DND-41 (cell line): ENCODE data around the gene KIF3B.

Experiments used
- ATAC-seq: fragments of 200-7000 bp; cut with Tn5 transposase; 3 replicates; pipeline ENCODE4 v1.9.1; 2021; ENCODE audit warnings: low read depth; ENCODE audit not compliant: insufficient read depth
- DNase-seq: peaks from one replicate; pipeline ENCODE4 v3.0.0-alpha.2; 2020
- H2AFZ ChIP-seq: 2 replicates; pipeline ENCODE4 v1.6.0; 2012; ENCODE audit warnings: low read depth, low read length
- H3K27ac ChIP-seq: 2 replicates; pipeline ENCODE4 v1.5.1; 2012; ENCODE audit warnings: low read length, inconsistent platforms
- H3K27me3 ChIP-seq: fragments of 200-600 bp; sonication (generic); 2 replicates; pipeline ENCODE4 v1.6.0; 2012; ENCODE audit warnings: low read length, mild to moderate bottlenecking, inconsistent platforms; ENCODE audit not compliant: insufficient read depth, poor library complexity
- H3K36me3 ChIP-seq: 2 replicates; pipeline ENCODE4 v1.5.1; 2012; ENCODE audit warnings: low read length, inconsistent platforms; ENCODE audit not compliant: insufficient read depth
- H3K4me1 ChIP-seq: 2 replicates; pipeline ENCODE4 v1.5.1; 2012; ENCODE audit warnings: mild to moderate bottlenecking, low read length; ENCODE audit not compliant: insufficient read depth
- H3K4me2 ChIP-seq: 2 replicates; pipeline ENCODE4 v1.6.0; 2012; ENCODE audit warnings: mild to moderate bottlenecking, moderate library complexity, low read length, inconsistent platforms; ENCODE audit not compliant: insufficient read depth
- H3K4me3 ChIP-seq, 2 experiments: fragments of 200-600 bp in 1 of 2; shearing (Covaris generic) in 1 of 2; 2 replicates each; pipeline ENCODE4 v1.5.1; 2012 to 2016; ENCODE audit warnings: inconsistent platforms in 2 of 2, low read length in 2 of 2, mild to moderate bottlenecking in 2 of 2, low read depth in 1 of 2, moderate library complexity in 1 of 2
- H3K79me2 ChIP-seq: 2 replicates; pipeline ENCODE4 v1.6.0; 2012; ENCODE audit warnings: low read length, inconsistent platforms; ENCODE audit not compliant: insufficient read depth
- H3K9ac ChIP-seq: 2 replicates; pipeline ENCODE4 v1.6.0; 2012; ENCODE audit warnings: low read depth, mild to moderate bottlenecking, inconsistent platforms, low read length, moderate library complexity
- H3K9me3 ChIP-seq: 2 replicates; pipeline ENCODE4 v1.5.1; 2012; ENCODE audit warnings: low read length, moderate library complexity, mild to moderate bottlenecking, inconsistent platforms; ENCODE audit not compliant: insufficient read depth, severe bottlenecking
- H4K20me1 ChIP-seq: 2 replicates; pipeline ENCODE4 v1.6.0; 2012; ENCODE audit warnings: low read length; ENCODE audit not compliant: insufficient read depth
- CTCF ChIP-seq: IDR thresholded peaks from 2 replicates; pipeline ENCODE4 v1.5.1; 2012; ENCODE audit warnings: borderline replicate concordance, low read length, moderate library complexity, mild to moderate bottlenecking; ENCODE audit not compliant: poor library complexity, severe bottlenecking; ENCODE audit errors: extremely low read depth
- EZH2 ChIP-seq: IDR thresholded peaks from 3 replicates; pipeline ENCODE4 v1.6.1; 2012; ENCODE audit warnings: borderline replicate concordance, low read depth, mild to moderate bottlenecking, moderate library complexity, low read length, inconsistent platforms; ENCODE audit not compliant: severe bottlenecking

Gene KIF3B

GRCh38 chr20:32333181-32333987, 55.9 kb downstream of the KIF3B start:
- no peaks in the 10 kb centered on the region for H3K27me3 ChIP-seq
- no peak for ATAC-seq
- no peaks in the 10 kb centered on the region for H3K79me2 ChIP-seq
- DNase-seq, result no peak
- H3K4me2 ChIP-seq, result no peak overlapping the region
- H3K9me3 ChIP-seq, result no peaks in the 10 kb centered on the region
- no peaks in the 10 kb centered on the region for H4K20me1 ChIP-seq
- H3K4me1 ChIP-seq, result peaks cover 9% of the 10 kb centered on the region; the same call in 1 of the 2 replicates
- peaks cover 36% of the 10 kb centered on the region for H3K36me3 ChIP-seq
- H3K9ac ChIP-seq, result no peak overlapping the region
- H3K27ac ChIP-seq, result no peak overlapping the region
- no peak for TF ChIP-seq CTCF
- no peak for TF ChIP-seq EZH2
- no peak overlapping the region for H2AFZ ChIP-seq
- H3K4me3 ChIP-seq, result no peak overlapping the region

GRCh38 chr20:32333988-32334885, 56.8 kb downstream of the KIF3B start:
- H3K36me3 ChIP-seq, result peaks cover 35% of the 10 kb centered on the region

GRCh38 chr20:32336918-32337347, 59.5 kb downstream of the KIF3B start:
- Histone ChIP-seq H3K79me2 (no peaks in the 10 kb centered on the region), H3K9me3 (no peaks in the 10 kb centered on the region), H4K20me1 (no peaks in the 10 kb centered on the region), H3K36me3 (peaks cover 16% of the 10 kb centered on the region), H3K27ac (no peak overlapping the region), H2AFZ (no peak overlapping the region), H3K4me3 (no peak overlapping the region), H3K4me1 (peaks cover 9% of the 10 kb centered on the region; the same call in 1 of the 2 replicates), H3K9ac (no peak overlapping the region), H3K4me2 (no peak overlapping the region), H3K27me3 (no peaks in the 10 kb centered on the region)
- ATAC-seq (peak; percentile 70), DNase-seq (no peak)
- no peak for TF ChIP-seq EZH2
- peak; percentile 75 for TF ChIP-seq CTCF

More at GRCh38 chr20:32333988-32334885, 56.8 kb downstream of the KIF3B start:
- H3K4me3 ChIP-seq, result no peak overlapping the region
- no peak overlapping the region for H3K27ac ChIP-seq
- ATAC-seq, result no peak
- no peaks in the 10 kb centered on the region for H3K27me3 ChIP-seq
- no peak overlapping the region for H3K9ac ChIP-seq
- H3K4me1 ChIP-seq, result peaks cover 9% of the 10 kb centered on the region; the same call in 1 of the 2 replicates
- no peaks in the 10 kb centered on the region for H3K79me2 ChIP-seq
- H3K4me2 ChIP-seq, result no peak overlapping the region
- H3K9me3 ChIP-seq, result no peaks in the 10 kb centered on the region
- no peaks in the 10 kb centered on the region for H4K20me1 ChIP-seq
- no peak for TF ChIP-seq CTCF
- no peak for TF ChIP-seq EZH2
- no peak for DNase-seq
- no peak overlapping the region for H2AFZ ChIP-seq
